Measurements from ENCODE around the gene CCDC88C.
A peak's percentile ranks its signal among the peaks of the same experiment; 100 is the strongest.
"Not testable (repeated sequence)": the region's sequence is repeated elsewhere in the genome, so short reads cannot be mapped to it uniquely, and the experiment has no call there.

The CCDC88C gene

GRCh38 chr14:91264151-91265150, 153.2 kb downstream of the CCDC88C start:
- DNase-seq, result no peak

DNA sequence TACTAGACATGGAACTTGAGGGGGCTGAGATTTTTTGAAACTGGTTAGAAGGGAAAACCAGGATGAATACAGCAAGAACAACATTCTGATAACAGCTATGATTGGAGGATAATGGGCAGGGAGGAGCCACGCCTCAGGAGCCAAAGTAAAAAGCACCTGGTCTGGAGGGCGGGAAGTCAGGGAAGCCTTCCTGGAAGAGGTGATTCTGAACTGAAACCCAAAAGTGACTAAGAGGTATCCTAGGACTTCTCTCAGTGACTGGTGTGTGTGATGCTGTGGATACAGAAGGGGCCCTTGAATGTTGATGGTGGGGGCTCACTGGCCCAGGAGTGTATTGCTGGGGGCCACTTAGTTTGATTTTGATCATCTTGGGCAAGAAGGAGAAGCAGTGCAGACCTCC, 154.3 kb downstream of the CCDC88C start:
- DNase-seq, result no peak

- DNase-seq, result no peak
Measured at GRCh38 chr14:91261986-91262549, 155.6 kb downstream of the CCDC88C start.

- DNase-seq, result no peak
Measured at GRCh38 chr14:91261115-91261514, 156.5 kb downstream of the CCDC88C start.

DNA sequence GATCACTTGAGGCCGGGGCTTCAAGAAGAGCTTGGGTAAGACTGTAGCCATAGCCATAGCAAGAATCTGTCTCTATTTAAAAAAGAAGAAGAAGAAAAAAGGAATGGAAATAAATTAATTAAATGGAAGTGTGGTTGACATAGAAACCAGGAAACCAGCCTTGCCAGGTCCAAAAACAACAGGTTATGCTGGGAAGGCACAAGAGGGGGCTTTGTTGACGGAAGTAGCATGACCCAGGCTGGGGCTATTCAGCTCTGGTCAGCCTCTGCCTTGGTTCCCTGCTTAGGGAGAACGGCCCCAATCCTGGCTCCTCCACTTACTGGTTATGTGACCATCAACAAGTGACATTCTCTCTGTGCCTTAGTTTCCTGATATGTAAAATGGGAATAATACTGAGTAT, 158.7 kb downstream of the CCDC88C start:
- DNase-seq, result no peak

- DNase-seq, result no peak
Measured at GRCh38 chr14:91258011-91258618, 159.5 kb downstream of the CCDC88C start.

GRCh38 chr14:91257328-91258010, 160.2 kb downstream of the CCDC88C start:
- DNase-seq, result no peak

DNA sequence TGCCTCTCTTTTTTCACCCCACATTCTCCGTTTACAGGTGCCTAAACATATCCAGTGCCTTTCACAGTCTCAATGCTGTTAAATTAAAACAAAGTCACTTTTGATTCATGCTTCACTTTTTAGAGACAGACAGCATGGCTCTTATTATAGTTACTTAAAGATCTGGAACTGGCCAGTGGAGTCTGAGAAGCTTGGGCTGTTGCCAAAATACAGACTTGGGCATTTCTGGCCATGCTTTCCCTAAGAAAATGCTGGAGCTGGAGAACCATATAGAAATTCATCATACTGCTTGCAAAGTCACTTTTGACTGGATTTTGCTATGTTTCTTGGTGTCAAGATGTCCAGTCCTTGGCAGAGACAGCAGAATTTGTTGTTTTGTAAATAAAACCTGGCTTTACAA, 161.0 kb downstream of the CCDC88C start:
- DNase-seq, result no peak

DNA sequence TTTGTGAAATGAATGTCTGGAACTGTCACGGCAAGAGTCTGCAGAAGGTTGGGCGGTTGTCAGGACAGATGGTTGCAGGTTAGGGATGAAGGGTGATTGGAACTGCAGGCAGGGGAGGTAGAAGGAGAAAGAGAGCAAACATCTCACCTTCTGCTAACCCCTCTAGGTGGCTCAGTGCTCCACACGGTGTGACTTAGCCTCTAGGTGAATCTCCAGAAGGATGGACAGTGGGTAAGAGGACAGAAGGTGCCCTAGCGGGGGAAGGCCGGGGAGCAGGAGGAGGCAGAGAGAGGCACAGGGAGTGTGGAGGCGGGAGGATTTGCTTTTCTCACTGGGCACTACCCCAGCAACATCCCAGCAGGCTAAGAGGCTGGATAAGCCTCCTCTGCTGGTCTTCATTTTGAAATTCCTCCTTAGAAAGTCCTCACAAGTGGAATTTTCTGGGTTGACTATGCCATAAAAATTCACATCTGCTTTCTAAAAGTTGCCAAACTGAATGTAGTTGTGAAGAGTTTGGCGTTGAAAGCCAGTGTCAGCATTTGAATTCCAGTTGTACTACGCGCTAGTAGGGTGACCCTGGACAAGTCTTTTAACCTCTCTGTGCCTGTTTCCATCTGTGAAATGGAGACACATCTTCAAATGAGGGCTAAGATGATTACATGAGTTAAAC, 162.5 kb downstream of the CCDC88C start:
- DNase-seq, result no peak

DNA sequence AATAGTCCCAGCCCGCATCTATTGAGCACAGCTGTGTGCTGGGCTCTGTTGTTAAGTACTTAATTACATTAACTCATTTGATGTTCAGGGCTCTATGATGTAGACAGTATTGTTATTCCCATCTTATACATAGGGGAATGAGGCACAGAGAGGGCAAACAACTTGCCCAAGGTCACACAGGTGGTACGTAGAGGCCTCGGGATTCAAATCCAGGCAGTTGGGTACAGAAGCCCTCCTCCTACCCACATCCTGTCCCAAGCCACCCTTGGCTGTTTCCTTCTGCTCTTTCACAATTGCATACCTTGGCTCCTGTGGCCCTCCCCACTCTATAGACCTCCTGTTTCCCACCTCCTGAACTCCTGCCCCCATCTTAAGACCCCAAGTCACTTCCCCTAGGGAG, 163.2 kb downstream of the CCDC88C start:
- no peak for DNase-seq

DNA sequence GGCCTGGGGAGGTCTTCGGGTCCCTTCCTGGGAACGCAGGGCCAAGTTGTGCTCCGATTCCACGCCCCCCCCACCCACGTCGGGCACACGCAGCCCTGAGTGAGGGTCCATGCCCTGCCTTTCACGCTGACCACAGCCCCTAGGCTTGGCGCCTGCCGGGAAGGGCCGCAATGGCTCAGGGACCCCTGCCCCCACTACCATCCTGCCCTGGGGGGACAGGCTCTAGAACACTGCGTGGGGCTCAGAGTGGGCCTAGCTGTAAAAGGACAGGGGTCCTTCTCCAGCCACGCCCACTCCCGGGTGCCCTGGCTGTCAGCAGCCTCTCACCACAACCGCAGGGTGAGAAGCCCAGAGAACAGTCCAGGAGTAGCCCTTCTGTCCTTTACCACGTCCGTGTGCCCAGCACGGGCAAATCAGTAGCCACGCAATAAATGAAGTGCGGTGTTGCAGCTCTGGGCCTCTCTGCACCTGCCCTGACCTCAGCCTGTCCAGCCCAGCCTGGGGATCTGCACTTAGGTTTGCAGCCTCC, 163.8 kb downstream of the CCDC88C start:
- no peak for DNase-seq

GRCh38 chr14:91252871-91253794, 164.5 kb downstream of the CCDC88C start:
- peak; percentile 29 to 41 for DNase-seq

GRCh38 chr14:91250912-91251311, 166.7 kb downstream of the CCDC88C start:
- DNase-seq, result peak; percentile 9 to 52

- peak; percentile 32 to 83 for DNase-seq
Measured at GRCh38 chr14:91249841-91250616, 167.6 kb downstream of the CCDC88C start.

GRCh38 chr14:91246051-91246852, 171.4 kb downstream of the CCDC88C start:
- peak; percentile 42 to 82 for DNase-seq

GRCh38 chr14:91245616-91246015, 172.0 kb downstream of the CCDC88C start:
- DNase-seq, result not testable (repeated sequence)

GRCh38 chr14:91245029-91245428, 172.6 kb downstream of the CCDC88C start:
- DNase-seq, result no peak

DNA sequence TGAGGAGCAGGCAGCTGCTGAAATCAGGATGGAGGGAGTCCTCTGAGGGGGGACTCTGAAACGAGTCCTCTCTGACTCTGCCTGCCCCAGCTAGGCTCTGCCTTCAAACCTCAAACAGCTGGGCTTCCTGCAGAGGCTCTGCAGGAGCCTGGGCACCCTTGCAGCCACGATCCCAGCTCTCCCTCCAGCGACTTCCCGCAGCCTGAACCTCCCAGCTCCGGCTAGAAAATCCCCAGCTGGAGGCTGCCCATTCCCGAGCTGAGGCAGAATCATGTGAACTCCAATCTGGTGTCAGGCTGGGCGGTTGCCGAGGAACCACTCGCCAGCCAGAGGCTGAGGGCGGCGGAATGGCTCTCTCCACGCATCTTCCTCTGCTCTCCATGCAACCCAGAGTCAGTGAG, 173.1 kb downstream of the CCDC88C start, which contains the start of gene GPR68:
Gene GPR68, minus strand, starts transcription at position 204 of the 401 bp plus-strand sequence. CDS start 9,654 bp downstream, outside the sequence.
- DNase-seq, result peak; percentile 5 to 46

DNA sequence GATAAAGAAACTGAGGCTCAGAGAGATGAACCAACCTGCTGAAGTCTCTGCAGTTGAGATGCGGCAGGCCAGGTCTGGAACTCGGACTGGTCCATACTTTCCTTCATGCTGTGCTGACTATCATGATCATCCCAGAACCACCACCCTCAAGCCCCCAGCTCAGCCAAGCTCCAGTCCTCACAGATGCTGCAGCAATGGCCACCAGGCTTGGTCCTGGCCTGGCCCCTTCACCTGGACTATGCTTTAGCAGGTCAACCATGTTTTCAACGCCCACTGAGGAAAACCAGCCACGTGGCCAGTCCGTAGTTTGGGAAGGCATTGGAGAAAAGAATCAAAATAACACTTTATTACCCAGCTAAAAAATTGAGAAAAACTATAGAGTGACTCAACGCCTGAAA, 174.5 kb downstream of the CCDC88C start:
- DNase-seq, result no peak

All from NCI-H2081 (cell line).